ENCODE results near the gene REM2.

The REM2 gene

GRCh38 chr14:22901799-22902198 lies 18.8 kb downstream of the REM2 start:
- no peak for DNase-seq (ENCODE audit: extremely low spot score)
- POLR2A ChIA-PET: interaction anchor here (0.7 to 1.4 kb wide), 3 partner anchors 13 to 18 kb away, joined by 4 to 5 read pairs (median 5); partner anchors contain the start of gene REM2
- CTCF ChIA-PET: interaction anchor here (0.8 to 7.4 kb wide), 20 partner anchors 9 to 429 kb away, joined by 3 to 74 read pairs (median 8); partner anchors contain the start of genes LRP10, MMP14, PRMT5 and RBM23
- no peak for TF ChIP-seq CTCF (IDR thresholded peaks at IDR 0.05; ENCODE audit: control extremely low read depth, extremely low read depth, low read depth, missing control alignments)

GRCh38 chr14:22903742-22904087 lies 20.7 kb downstream of the REM2 start:
- ChIA-PET POLR2A (no interaction called here), CTCF (interaction anchor here (1.2 to 7.4 kb wide), 8 partner anchors 13 to 334 kb away, joined by 9 to 74 read pairs (median 48); partner anchors contain the start of genes LRP10, PRMT5, RBM23 and REM2)
- TF ChIP-seq CTCF (IDR thresholded peaks at IDR 0.05; ENCODE audit: control extremely low read depth, extremely low read depth, low read depth, missing control alignments): no peak
- DNase-seq (ENCODE audit: extremely low spot score): no peak

GRCh38 chr14:22905627-22906026 lies 22.6 kb downstream of the REM2 start:
- CTCF ChIA-PET: interaction anchor here (0.9 to 1.6 kb wide), 4 partner anchors 10 to 122 kb away, joined by 3 to 5 read pairs (median 4); no protein-coding TSS in a partner anchor
- no peak for DNase-seq (ENCODE audit: extremely low spot score)
- TF ChIP-seq CTCF (IDR thresholded peaks at IDR 0.05; ENCODE audit: control extremely low read depth, extremely low read depth, low read depth, missing control alignments): no peak
- POLR2A ChIA-PET: no interaction called here

GRCh38 chr14:22906073-22906472 lies 23.1 kb downstream of the REM2 start:
- POLR2A ChIA-PET: no interaction called here
- no peak for TF ChIP-seq CTCF (IDR thresholded peaks at IDR 0.05; ENCODE audit: control extremely low read depth, extremely low read depth, low read depth, missing control alignments)
- CTCF ChIA-PET: interaction anchor here (0.9 to 1.6 kb wide), 4 partner anchors 9 to 122 kb away, joined by 3 to 5 read pairs (median 4); no protein-coding TSS in a partner anchor

GRCh38 chr14:22907429-22907828 lies 24.4 kb downstream of the REM2 start:
- DNase-seq (ENCODE audit: extremely low spot score): no peak
- ChIA-PET POLR2A (interaction anchor here (0.6 kb wide), 1 partner anchor 41 kb away, joined by 7 read pairs; no protein-coding TSS in a partner anchor), CTCF (interaction anchor here (1.0 to 2.1 kb wide), 5 partner anchors 10 to 338 kb away, joined by 3 to 9 read pairs (median 5); partner anchors contain the start of gene LRP10)
- TF ChIP-seq CTCF (IDR thresholded peaks at IDR 0.05; ENCODE audit: control extremely low read depth, extremely low read depth, low read depth, missing control alignments): no peak

More at GRCh38 chr14:22906073-22906472, 23.1 kb downstream of the REM2 start:
- DNase-seq (ENCODE audit: extremely low spot score): no peak

- CTCF ChIA-PET: interaction anchor here (0.9 to 2.1 kb wide), 5 partner anchors 9 to 36 kb away, joined by 3 to 9 read pairs (median 4); partner anchors contain the start of gene LRP10
- TF ChIP-seq CTCF (IDR thresholded peaks at IDR 0.05; ENCODE audit: control extremely low read depth, extremely low read depth, low read depth, missing control alignments): no peak
- no peak for DNase-seq (ENCODE audit: extremely low spot score)
- POLR2A ChIA-PET: no interaction called here
Observed at GRCh38 chr14:22908601-22909000, 25.6 kb downstream of the REM2 start.
